H4 (cell line): ENCODE measurements around the gene BUD31. TPM values are rescaled to one million over a fixed set of nuclear protein-coding genes. Genes with fewer than 3 reads are reported as not detected.
"Not testable (repeated sequence)": the region's sequence is repeated elsewhere in the genome, so short reads cannot be mapped to it uniquely, and the experiment has no call there.

Source experiments
- DNase-seq: peaks from one replicate; pipeline ENCODE4 v3.0.0-alpha.2; 2015; ENCODE audit warnings: low spot score
- total RNA-seq: library from RNA; depleted of rRNA; stranded (reverse); fragments of >200 nt; shearing (Covaris generic); gene quantifications from 2 replicates; pipeline ENCODE4 v1.2.3, GENCODE V29; 2014

BUD31 gene
- total RNA-seq, 1 experiment from 2014 or later = 186 TPM

DNA sequence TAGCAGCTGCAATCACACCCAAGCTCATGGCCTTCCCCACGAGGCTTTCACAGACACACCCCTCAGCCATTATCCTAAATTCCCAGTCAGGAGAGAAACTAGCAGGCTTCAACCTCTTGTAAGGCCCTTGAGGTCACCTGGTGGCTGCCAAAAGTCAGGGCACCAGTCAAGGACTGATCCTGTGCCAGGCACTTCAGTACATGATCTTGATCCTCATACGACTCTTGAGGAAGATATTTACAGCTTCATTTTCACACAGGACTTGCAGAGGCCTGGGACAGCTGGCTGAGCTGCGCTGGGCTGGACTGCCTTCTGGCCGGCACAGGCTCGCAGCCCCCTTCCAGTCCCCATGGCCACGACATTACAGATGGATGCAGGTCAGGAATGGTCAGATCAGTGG lies 9.2 kb upstream of the BUD31 start:
- no peak for DNase-seq

DNA sequence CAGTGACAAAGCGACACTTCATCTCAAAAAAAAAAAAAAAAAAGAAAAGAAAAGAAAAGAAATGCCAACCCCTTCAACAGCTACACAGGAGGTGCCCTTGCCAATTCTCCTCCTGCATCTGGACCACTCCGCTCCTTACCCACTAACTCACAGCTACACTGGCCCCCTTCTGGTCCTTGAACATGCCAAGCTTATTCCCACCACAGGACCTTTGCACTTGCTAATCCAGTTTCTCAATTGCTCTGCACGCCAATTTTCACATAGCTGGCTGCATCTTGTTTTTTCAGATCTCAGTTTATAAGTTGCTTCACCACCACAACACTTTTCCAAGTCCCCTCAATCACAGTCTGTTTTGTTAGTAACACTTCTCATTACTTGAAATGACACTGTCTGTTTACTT lies 5.9 kb upstream of the BUD31 start:
- no peak for DNase-seq

DNA sequence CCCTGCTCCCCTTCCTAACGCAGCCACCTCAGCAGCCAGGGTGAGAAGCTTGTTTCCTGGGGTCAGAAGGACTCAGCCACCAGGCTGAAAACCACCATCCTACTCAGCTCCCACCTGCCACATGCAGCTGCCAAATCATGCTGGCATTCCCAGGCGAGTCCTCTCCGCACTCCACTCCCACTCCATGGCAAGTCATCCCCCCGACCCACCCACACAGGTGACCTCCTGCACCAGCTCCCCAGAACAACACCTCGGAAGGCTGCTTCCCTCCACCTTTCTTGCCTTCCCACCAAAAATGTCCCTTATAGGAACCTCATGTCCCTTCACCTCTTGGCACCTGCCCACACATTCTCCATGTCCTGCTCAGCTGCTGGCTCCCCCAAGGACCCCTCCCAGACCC lies 5.0 kb upstream of the BUD31 start:
- no peak for DNase-seq

DNA sequence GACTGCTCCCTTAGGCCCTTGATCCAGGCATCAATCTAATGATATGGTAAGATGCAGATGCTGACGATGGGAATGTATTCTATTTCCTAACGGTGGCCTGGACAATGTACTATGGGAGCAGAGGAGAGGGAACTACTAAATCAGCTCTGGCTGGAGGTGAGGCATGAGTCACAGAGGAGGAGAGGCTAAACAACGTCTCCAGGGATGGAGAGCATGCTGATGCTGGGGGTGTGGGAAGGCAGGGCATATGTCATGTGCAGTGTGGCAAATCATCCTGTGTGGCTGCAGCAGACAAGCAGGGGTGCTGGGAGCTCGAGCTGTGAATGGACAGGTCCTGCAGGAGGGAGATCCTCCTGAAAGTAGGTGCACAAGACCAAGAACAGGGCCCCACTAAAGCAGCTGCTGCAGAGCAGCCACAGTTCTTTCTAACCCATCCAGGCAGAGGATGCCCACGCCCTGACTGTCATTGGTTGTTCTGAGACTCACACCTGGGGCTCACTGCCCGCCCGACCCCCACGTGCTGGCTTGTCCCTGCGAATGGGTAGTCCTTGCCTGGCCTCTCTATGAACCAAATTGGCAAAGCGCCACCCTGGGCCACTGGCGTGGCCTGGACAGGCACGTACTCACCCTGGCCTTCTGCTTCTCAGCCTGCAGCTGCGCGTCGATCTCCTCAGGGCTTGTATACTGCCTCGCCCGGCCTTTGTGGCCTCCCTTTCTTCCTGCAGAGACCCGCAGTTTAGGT lies 4.4 kb upstream of the BUD31 start:
- no peak for DNase-seq

DNA sequence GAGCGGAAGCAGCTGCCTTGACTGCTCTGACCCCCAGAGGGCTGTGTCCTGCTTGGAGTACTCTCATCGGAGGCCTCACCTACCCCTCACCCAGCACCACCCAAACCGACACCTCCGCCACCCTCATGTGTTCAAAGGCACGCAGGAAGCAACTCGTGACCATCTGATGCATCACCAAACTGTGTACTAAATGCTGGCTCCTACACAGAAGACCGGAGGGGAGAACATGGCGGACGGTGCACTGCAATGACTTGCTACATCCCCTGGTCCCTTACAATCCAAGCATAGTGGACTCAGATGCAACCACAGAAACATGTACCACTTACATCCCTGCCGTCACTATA lies 3.8 kb upstream of the BUD31 start:
- DNase-seq = no peak

DNA sequence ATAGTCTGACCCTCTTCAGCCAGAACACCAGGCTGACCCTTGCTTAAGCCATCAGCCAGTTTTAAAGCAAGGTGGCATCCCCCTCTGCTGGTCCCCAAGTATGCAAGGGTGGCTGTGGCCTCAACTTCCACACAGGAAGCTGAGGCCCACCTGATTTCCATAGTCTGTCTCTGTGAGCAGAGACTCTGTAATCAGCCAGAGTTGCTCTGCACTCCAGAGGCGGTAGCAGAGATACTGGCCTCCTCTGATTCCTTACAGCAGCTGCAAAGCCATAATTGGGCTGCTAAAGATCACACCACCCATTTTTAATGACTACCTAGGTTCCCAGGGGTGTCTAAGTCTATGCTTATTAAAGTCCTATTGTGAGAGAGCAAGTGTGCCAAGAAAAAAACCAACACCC lies 2.2 kb upstream of the BUD31 start:
- no peak for DNase-seq

DNA sequence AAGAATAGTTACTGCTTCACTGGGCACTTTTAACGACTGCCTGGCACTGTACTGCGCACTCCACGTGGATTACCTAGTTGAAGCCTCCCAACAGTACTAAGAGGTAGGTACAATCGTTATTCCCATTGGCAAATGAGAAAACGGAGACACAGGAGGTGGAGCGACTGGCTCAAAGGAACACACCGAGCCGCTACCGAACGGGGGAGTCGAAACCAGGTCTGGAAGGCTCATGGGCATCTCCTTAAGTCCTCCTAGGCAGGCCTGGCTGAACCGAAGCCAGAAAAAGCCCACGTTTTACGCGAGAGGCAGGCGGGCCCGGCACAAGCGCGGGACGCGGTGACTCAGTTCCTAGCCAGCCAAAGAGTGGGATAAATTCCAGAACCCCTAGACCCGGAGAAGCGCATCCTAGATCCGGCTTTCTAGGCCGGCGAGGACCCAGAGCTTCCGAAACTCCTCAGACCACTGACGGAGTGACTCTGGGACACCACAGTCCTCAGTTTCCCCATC lies 844 bp upstream of the BUD31 start:
- DNase-seq = no peak

DNA sequence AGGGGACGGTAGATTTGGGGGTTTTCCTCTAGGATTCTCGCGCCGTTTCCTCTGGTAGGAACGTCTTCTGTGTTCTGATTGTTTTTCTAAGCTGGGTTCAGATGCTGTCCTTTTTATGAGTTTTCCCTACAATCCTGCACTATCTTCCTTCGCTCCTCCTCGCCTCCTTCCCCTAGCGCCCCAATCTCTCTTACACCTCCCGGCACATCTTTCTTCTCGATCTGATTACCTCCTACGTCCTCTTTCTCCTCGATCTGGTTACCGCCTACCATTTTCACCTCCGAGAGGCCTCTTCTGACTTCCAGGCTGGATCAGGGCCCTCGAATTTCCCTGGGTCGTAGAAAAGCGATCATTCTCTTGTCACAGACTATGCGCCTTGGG lies 413 bp downstream of the BUD31 start:
- DNase-seq = no peak

DNA sequence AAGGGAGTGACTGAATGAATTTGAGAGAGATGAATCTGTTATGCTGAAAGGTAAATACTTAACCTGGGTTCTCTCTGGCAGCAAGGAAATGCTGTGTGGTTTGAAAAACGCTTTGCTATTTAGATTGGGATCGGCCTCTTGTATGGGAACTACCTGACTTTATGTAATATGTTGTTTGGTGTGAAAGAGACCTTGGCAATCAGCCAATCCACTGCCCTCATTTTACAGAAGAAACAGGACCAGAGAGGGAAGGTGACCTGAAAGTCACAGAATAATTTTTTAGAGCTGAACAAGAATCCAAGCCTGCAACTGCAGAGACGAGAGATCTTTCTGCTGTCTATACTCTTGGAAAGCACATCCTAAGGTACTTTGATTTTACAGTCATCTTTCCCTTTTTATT lies 1.0 kb downstream of the BUD31 start:
- no peak for DNase-seq

DNA sequence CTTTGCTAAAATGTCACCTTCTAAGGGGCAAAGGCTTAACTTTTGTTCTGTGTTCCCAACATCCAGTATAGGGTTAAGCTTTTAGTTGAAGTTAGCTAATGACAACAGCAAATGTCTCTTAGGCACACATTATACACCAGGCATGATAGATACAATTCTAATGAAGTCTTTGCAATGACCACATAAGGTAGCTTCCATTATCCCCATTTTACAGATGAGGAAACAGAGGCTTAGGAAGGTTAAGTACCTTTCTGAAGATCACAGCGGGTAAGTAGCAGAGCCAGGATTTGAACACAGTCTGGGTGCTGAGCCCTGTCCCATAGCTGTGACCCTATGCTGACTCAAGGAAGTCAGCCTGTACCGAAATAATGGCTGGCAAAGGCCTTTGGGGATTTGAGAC lies 1.9 kb downstream of the BUD31 start:
- no peak for DNase-seq

DNA sequence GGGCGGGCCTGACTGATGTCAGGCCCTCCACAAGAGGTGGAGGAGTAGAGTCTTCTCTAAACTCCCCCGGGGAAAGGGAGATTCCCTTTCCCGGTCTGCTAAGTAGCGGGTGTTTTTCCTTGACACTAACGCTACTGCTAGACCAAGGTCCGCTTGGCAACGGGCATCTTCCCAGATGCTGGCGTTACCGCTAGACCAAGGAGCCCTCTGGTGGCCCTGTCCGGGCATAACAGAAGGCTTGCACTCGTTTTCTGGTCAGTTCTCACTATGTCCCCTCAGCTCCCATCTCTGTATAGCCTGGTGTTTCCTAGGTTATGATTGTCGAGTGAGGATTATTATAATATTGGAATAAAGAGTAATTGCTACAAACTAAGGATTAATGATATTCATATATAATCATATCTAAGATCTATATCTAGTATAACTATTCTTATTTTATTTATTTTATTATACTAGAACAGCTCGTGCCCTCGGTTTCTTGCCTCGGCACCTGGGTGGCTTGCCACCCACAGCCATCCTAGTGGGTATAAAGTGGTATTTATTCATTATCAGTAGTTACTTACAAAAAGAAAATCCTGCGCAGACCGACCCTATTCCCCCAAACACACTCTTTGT lies 6.9 kb downstream of the BUD31 start:
- peak; percentile 53 for DNase-seq

DNA sequence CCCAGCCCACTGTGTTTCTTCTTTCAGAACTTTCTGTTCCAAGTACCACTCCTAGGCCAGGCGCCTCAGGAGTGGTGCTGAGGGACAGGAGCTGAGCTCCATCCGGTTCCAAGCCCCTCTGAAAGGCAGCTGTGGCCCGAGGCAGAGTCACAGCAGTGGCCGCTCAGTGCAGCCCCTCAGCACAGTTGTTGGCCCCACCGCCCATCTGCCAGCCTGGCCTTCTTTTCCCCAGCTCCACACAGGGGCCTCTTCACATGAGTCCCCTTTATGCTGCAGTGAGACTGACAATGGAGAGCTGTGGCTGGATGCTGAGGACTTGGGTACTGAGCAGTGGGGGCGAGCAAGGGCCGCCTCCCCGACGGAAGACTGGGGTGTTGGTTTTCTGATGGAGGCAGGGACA lies 9.5 kb downstream of the BUD31 start:
- DNase-seq = no peak

DNA sequence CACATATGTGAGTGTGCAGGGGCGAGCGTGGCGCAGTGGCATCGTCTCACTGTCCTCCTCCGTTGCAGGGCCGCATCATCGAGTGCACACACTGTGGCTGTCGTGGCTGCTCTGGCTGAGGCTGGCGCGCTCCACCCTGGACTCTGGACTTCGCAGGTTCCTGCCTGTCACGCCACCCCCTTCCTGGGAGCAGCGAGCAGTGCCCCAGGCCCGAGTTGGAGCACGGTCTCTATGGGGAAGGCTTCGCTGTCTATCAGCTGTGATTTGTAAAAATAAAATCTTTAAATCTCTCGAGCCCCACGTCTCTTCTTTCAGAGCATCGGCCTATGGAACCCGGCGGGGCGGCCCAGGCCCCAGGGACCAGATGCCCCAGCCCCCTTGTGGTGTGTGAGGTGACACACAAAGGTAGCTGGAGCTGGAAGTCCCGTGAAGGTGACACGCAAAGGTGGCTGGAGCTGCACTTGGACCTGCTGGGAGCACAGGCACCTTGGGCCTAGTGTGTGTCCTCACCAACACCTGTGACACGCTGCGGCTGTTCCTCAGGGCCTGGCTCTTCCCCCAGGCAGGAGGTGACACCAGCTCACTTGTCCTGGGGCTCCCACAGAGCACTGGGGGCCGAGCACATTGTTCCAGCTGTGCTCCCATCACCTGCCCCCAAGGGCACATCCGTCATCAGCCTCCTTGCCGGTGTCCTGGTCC lies 10.7 kb downstream of the BUD31 start:
- DNase-seq = no peak

DNA sequence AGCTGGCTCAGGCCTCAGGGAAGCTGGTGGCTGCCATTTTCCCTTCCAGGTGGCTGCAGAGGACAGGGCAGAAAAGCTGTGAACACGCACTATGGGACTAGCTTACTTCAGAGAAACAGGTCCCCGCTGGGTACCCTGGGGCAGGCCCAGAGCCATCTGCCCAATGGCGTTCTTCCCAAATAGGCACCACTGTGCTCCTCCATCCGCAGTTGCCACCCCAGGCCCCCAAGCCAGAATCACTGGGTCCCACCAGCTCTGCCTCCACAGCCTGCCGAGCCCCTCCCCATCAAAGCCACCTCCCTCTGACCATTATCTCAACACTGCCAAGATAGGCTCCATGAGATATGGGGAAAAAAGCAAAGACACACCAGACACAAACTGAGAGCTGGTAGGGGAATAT lies 11.4 kb downstream of the BUD31 start:
- DNase-seq = no peak

DNA sequence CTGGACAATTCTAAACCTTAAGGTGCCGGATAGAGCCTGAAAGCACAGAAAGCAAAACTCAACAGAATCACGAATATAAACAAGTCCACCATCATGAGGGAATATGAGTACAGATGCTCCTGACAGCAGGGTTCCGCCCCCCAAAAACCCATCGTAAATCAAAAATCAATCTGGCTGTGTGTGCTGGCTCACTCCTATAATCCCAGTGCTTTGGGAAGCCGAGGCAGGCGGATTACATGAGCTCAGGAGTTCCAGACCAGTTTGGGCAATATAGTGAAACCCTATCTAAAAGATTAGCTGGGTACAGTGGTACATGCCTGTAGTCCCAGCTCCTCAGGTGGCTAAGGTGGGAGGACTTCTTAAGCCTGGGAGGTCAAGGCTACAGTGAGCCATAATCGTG lies 12.2 kb downstream of the BUD31 start:
- DNase-seq = no peak

DNA sequence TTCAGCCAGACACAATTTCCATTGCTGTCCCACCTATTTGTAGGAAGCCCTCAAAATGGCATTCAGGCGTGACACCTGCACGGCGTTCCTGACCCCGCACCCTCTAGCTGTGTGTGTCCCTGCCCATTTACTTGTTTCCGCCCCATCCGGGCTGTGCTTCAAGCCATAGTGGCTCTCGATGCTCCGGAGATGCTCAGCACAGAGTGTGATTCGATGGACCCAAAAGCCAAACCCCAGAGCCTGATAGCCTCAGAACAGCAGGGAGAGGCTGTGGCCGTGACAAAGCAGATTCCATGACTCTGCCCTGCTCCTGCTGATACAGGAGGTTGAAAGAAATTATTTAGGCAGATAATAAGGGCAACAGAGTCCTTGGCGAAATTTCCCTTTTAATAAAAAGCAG lies 13.4 kb downstream of the BUD31 start:
- DNase-seq = no peak

DNA sequence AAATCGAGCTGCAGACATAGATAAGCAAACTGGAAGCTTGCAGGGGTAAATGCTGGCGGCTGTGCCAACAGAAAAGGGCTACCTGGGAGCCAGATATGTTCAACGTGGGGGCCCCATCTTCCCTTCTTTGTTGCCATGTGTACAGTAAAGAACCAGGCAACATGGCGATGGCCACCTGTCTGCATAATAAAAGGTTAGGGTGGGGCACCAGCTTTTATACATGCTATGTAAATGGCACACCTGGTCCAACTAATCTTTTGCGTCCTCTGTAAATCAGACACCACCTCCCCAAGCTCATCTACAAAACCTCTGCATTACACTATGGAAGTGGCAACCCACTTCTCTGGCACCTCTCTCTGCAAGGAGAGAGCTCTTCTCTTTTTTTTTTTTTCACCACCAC lies 13.9 kb downstream of the BUD31 start:
- no peak for DNase-seq

DNA sequence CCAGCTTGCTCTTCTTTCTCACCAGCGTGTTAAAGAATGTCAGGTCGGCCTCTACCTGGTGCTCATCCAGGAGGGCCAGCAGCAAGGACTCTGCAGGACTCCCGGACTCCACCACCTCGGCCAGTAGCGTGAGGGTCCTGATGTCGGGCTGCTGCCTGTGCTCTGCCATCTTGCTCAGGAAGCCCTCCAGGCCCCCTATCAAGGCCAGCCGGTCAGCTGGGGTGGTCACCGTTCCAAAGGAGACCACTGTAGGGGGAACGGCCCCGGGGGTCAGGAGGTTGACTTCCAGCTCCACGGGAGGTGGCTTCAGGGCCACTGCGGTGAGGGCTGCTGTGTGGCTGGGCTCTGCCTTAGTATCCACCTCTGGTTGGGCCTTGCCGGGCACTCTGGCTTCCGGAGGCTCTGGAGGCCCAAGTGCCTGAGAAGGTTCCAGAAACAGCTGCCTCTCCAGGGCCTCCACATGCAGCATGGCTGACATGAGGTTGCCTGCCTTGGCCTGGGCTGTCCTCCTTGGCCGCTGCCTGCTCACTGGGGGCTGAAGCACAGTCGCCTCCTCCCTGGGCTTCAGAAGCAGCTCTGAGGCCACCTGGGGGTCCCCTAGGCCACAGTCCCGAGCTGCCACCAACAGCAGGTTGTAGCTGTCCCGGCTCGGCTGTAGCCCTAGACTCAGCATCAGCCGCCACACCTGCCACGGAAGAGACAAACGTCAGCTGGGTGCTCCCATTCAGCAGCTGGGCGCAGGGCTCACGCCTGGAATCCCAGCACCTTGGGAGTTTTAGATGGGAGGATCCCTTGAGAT lies 16.4 kb downstream of the BUD31 start:
- no peak for DNase-seq

DNA sequence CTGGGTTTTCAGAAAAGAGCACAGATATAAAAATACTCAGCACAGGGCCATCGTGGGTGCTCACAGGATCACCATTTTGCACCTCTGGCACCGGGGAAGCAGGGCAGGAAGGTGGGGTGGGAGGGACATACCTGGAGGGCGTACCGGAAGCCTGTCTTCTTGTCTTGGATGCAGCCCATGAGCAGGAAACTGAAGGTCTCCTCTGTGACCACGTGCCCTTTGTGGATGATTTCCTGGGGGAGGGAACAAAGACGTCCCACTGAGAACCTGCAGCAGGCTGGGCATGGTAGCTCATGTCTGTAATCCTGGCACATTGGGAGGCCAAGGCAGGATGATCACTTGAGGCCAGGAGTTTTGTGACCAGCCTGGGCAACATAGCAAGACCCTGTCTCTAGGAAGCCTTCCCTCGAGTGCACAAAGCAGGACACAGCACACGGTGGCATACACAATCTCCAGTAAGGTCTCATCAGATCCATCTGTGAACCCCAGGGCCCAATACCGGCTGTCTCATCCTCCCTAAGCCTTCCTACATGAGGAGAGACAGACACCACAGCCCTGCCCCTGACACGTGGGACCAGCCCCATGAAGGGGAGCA lies 20.3 kb downstream of the BUD31 start:
- DNase-seq = no peak

DNA sequence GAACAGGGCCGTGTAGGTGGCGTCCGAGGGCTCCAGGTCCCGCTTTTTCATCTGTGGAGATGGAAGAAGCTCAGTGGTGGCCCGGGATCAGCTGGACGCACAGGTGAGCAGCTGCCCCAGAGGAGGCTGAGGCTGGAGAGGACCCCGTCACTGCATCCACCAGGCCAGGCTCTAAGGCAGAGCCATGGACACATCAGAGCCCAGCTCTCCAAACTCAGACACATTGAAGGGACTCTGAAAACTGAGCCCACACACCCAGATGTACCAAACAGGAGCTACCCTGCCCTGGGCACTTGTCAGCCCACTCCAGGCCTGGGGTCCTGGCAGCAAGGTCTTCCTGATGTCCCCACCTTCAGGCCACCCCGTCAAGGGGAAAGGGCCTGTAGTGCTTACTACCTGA lies 21.0 kb downstream of the BUD31 start:
- DNase-seq = no peak

DNA sequence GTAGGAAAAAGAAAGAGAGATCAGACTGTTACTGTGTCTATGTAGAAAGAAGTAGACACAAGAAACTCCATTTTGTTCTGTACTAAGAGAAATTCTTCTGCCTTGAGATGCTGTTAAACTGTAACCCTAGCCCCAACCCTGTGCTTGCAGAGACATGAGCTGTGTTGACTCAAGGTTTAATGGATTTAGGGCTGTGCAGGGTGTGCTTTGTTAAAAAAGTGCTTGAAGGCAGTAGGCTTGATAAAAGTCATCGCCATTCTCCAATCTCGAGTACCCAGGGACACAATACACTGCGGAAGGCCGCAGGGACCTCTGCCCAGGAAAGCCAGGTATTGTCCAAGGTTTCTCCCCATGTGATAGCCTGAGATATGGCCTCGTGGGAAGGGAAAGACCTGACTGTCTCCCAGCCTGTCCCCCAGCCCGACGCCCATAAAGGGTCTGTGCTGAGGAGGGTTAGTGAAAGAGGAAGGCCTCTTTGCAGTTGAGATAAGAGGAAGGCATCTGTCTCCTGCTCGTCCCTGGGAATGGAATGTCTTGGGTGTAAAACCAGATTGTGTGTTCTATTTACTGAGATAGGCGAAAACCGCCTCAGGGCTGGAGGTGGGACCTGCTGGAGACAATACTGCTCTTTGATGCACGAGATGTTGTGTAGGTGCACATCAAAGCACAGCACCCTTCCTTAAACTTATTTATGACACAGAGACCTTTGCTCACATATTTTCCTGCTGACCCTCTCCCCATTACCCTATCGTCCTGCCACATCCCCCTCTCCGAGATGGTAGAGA lies 23.2 kb downstream of the BUD31 start:
- not testable (repeated sequence) for DNase-seq
